Activated gamma-delta T cell (primary cell): ENCODE data around the gene SLCO6A1.

Experiments
- DNase-seq: peaks from one replicate; lab custom pipeline; 2025; lab: John Stamatoyannopoulos, UW

The SLCO6A1 gene

GRCh38 chr5:102453716-102454115, 45.1 kb downstream of the SLCO6A1 start:
- DNase-seq = no peak

DNA sequence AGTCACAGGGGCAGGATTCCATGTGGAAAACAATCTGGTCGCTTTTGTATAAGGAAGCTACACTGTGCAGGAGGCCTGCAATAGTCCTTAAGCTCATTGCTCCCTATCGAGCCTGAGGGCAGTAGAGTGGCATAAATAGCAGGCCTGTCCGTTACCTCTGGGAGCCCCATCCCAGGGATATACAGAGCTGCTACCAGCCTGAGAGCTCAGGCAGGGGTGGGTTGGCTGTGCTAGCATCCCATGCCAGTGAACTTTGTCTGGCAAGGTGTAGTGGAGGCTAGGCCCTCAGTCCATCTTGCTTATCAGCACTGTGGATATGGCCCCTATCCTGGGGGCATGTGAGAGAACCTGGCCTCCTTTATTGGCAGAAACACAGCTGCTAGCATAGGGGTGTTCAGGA, 47.7 kb downstream of the SLCO6A1 start:
- no peak for DNase-seq

GRCh38 chr5:102450313-102450990, 48.3 kb downstream of the SLCO6A1 start:
- DNase-seq = no peak

GRCh38 chr5:102433473-102433872, 65.3 kb downstream of the SLCO6A1 start:
- DNase-seq = no peak

GRCh38 chr5:102421647-102422046, 77.2 kb downstream of the SLCO6A1 start:
- no peak for DNase-seq

GRCh38 chr5:102418531-102418930, 80.3 kb downstream of the SLCO6A1 start:
- no peak for DNase-seq

DNA sequence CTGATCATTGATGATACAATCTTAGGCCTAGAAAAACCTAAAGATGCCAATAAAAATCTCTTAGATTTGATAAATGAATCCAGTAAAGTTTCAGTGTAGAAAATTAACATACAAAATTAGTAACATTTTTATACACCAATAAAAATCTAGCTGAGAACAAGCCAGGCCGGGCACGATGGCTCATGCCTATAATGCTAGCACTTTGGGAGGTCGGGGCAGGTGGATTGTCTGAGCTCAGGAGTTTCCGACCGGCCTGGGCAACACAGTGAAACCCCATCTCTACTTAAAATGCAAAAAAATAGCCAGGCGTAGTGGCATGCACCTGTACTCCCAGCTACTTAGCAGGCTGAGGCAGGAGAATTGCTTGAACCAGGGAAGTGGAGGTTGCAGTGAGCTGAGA, 84.4 kb downstream of the SLCO6A1 start:
- DNase-seq = no peak

GRCh38 chr5:102388235-102388634, 110.6 kb downstream of the SLCO6A1 start:
- no peak for DNase-seq

DNA sequence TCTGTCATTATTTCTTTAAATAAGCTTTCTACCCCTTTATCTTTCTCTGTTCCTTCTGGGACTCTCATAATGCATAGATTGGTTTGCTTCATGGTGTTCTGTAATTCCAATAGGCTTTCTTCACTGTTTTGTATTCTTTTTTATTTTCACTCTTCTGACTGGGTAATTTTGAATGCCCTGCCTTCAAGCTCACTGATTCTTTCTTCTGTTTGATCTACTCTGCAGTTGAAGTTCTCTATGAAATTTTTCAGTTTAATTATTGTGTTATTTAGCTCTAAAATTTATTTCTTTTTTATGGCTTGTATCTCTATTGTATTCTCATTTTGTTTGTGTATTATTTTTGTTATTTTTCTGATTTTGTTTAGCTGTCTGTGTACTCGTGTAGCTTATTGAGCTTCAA, 113.4 kb downstream of the SLCO6A1 start:
- no peak for DNase-seq

GRCh38 chr5:102380174-102380573, 118.6 kb downstream of the SLCO6A1 start:
- DNase-seq = no peak

GRCh38 chr5:102375876-102376275, 122.9 kb downstream of the SLCO6A1 start:
- DNase-seq = no peak

DNA sequence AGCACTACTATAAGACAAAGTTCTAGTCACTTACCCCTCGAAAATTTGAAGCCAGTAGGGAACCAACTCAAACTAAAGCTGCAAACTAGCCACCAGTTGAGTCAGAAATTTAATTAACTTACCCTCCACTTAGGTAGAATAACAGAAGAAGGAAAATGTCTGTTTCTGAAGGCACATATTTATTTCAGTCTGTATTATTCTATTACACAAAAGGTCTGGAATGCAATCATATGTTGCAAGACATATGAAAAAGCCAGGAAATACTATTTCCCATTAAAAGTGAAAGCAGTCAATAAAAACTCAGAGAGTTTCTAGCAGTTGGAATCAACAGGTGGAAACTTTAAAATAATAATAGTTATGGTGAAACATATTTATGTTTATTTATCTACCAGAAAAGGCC, 123.5 kb downstream of the SLCO6A1 start:
- no peak for DNase-seq

- DNase-seq = no peak
These were observed 130.4 kb downstream of the SLCO6A1 start for GRCh38 chr5:102368392-102368791.

DNA sequence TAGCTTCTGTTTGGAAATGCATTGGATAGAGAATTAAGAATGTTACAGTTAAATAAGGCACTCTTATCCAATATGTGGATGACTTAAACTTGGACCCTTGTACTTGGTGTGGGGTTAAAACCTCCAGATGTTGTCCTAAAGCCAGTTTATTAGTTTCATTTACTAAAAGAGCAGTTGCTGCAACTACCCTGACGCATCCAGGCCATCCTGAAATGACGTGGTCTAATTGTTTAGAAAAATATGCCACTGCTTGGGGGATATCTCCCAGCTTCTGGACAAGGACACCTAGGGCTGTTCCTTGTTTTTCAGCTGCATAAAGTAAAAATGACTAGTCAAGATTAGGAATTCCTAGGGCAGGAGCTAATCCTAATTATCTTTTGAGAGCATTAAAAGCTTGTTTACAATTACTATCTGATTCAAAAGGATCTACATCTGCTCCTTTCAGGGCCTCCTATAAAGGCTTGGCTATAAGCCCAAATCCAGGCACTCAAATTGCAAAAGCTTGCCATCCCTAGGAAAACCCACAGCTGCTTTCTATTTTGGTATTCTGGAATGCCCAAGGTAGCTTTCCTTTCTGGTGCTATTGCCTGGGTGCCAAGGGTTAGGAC, 157.0 kb downstream of the SLCO6A1 start:
- DNase-seq = no peak

DNA sequence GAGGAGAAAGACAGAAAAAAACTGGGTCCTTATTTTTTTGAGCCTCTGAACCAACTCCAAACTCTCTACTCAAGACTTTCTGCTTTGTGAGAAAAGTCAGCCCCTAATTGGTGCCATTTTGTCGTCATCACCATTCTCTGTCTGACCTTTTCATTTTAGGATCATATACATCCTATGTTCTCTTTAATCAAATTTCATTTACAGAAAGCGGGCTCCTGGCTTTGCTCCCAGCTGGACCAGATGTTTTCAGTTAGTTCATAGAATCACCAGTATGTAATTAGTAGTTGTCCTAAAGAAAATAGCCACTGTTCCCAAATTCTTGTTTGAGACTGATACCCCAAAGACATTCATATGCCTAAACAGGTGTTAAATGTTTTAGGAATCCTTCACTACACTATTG, 174.1 kb downstream of the SLCO6A1 start:
- DNase-seq = no peak
